NCI-H345 treated with DMSO at 0.1 percent for 48 hours (cell line): Measurements from ENCODE around the gene PIGT.
A peak's percentile ranks its signal among the peaks of the same experiment; 100 is the strongest.
"Not testable (repeated sequence)": the region's sequence is repeated elsewhere in the genome, so short reads cannot be mapped to it uniquely, and the experiment has no call there.

ENCODE experiments used
- DNase-seq: peaks from one replicate; lab custom pipeline; 2025; ENCODE audit not compliant: unreplicated experiment; lab: John Stamatoyannopoulos, UW

Gene PIGT

DNA sequence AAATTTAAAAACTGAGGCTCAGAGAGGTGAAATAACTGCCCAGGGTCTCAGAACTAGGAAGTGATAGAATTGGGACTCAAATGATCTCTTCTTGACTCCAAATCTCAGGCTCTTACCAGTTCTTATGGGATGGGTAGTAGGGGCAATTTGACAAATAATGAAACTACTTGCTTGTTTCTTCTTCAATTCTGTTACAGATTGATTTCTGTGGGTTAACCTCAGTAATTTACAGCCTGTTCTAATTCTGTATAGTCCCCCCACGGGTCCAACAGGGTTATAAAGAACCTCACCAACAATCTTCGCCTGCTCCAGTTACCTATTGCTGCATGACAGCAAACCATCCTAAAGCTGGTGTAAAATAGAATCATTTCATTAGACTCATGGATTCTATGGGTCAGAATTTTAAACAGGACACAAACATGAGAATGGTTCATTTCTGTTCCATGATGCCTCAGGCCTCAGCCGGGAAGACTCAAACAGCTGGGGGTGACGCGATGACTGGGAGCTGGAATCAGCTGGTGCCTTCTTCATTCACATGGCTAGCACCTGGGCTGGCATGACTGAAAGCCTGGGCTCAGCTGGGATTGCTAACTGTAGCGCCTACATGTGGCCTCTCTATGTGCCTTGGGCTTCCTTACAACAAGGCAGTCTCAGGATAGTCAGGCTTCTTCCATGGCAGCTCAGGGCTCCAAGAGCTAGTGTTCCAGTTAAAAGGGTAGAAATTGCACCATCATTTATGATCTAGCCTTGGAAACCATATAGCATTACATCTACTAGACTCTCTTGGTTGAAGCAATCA, 47.0 kb downstream of the PIGT start:
- no peak for DNase-seq

DNA sequence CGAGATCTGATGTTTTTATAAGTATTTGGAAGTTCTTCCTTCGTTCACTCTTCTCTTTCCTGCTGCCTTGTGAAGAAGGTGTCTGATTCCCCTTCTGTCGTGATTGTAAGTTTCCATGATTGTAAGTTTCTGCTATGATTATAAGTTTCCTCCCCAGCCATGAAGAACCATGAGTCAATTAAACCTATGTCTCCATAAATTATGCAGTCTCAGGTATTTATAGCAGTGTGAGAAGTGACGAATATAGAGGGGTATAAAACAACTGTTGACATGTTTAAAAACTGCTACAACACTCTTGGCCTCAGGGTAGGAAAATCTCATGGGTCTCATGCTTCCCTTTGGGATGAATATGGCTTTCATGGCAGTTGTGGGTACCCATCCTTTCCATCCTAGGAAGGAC, 47.8 kb downstream of the PIGT start:
- no peak for DNase-seq

DNA sequence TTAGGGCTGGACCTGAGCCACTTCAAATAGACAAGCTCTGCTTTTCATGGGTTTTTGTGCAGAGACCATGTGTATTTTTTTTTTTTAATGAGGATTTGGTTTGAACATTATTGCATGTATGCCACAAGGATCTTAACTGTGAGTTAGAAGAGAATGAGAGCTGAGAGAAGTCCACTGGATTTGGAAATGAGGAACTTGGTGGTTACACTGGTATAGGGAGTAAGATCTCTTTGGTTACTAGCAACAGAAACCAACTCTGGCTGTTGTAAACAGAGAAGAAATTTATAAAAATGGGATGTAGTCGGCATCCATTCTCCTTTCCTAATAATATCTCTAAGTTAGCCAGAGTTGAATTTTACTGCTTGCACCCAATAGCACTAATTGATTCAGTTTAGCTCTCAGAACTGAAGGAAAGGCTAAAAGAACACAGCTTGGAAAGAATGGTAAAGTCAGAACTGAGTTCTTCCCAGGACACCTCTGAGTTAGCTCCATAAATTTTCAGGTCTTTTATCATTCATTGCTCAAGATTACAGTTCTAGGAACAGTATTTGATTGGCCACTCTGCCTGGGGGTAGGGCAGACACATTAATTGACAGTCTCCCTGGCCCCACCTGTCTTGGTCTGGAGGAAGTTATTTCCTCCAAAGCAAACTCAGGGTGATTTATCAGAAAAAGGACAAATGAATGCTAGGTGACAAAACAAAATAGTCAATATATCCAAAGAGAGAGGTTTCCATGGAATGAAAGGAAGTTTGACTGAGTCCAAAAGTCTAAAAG, 49.7 kb downstream of the PIGT start:
- DNase-seq, result no peak

DNA sequence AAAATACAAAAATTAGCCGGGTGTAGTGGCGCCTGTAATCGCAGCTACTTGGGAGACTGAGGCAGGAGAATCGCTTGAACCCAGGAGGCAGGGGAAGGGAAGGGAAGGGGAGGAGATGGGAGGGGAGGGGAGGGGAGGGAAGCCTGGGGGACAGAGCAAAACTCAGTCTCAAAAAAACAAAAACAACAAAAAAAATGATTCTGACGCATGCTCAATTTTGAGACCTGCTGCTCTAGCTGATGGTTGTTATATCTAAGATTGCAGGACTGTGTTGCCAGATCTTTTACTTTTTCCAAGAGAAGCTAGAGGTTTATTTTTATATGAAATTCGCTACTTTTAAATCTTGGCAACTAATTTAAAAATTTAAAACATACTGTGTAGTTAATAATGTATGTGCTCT, 51.2 kb downstream of the PIGT start:
- no peak for DNase-seq

DNA sequence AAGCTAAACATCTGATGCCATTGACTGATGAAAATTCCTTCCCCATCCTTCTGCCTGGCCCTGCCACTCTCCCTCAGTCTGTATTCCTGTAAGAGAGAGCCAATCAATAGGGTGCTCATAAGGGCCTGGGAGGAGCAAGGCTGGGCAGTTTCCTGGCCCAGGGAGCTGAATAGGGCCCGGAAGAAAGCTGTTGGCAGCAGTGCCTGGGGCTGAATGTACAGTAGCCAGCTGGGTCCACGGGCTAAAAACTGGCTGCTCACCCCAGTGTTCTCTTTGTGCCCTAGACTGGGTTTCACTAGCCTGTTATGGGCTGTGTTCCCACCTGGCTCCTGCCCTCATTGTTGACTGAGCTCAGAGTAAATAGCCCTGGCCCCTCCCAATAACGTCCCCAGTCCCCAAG, 51.9 kb downstream of the PIGT start:
- peak; percentile 91 for DNase-seq

DNA sequence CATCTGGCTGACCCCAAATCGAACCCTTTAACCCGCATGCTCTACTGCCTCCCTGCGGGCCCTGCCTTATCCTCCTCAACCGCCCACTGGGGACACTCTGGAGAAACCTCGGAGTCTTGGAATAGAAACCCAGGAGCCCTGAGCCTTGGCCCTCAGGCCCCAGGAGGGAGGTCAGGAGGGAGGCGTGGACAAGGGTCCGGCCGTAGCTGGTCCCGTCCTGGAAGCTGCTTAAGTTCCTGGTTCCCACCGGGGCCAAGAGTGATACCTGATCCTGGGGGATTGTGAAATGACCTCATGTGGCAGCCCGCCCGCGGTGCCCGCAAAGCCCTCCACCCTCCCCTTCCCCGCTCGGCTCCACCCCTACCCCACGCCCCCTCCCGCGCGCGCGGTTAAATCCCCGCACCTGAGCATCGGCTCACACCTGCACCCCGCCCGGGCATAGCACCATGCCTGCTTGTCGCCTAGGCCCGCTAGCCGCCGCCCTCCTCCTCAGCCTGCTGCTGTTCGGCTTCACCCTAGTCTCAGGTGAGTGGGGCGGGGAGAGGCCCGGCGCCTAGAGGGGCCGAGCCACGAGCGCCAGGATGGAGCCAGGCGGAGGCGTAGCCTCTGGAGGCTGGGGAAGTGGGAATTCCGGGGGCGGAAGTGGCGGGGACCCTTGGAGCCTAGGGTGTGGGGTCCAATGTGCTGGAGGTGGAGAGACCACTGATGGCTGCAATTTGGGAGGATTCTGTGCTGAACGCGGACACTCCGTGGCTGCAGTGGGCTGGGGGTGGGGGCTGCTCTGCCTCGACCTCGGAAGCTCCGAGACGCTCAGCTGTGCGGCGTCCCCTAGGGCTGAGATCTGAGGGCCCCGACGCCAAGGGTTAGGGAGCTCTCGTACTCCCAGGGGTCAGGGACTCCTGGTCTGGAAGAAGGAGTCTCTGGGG, 53.7 kb downstream of the PIGT start, which contains the start of gene WFDC2:
Gene WFDC2 (plus strand): TSS at position 418 of the 926 bp plus-strand sequence. CDS start 29 bp downstream, at position 447.
- DNase-seq, result peak; percentile 43

DNA sequence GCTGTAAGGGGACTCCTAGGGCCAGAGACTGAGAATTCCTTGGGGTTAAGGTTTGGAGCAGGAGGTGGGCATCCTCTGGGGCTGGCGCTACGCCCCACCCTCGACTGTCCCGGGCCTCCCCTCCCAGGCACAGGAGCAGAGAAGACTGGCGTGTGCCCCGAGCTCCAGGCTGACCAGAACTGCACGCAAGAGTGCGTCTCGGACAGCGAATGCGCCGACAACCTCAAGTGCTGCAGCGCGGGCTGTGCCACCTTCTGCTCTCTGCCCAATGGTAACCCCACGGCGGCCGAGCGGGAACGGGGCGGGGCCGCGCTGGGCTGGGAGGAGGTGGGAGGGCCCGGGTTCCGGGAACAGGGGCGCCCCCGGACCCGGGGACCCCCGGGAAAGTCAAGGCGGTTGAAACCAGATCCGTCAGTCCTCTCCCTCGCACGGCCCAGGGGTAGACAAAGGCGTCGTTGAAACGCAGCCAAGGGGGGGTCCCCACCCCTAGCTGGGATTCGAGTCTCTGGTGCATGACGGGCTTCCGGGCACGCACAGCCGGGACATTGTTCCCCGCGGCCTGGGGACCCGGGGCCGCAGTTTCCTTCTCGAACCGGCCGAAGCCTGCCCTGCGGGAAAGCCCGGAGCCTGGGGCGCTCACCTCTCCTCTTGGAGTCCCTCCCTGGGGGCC, 54.5 kb downstream of the PIGT start:
- peak; percentile 45 for DNase-seq

DNA sequence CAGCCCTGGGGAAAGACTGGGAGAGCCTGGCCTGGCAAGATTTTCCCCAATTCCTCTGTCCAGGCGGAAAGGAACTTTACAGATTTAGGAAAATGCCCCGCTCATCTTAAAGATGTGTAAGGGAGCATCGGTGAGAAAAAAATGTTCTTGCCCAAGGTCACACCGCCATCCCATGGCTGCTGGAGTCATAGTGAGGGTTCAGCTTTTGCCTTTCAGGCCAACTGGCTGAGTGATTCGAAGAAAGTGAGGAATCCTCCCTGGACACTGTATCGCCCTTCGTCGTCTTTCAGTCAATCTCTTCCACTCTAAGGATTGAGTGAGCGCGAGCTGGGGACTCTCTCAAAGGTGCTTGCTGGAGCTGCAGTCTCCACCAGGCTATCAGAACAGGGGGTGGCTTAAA, 55.0 kb downstream of the PIGT start:
- no peak for DNase-seq

DNA sequence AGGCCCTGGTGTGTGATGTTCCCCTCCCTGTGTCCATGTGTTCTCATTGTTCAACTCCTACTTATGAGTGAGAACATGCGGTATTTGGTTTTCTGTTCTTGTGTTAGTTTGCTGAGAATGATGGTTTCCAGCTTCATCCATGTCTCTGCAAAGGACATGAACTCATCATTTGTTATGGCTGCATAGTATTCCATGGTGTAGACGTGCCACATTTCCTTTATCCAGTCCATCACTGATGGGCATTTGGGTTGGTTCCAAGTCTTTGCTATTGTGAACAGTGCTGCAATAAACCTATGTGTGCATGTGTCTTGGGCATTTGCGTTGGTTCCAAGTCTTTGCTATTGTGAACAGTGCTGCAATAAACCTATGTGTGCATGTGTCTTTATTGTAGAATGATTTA, 56.3 kb downstream of the PIGT start:
- DNase-seq, result not testable (repeated sequence)
